Measurements from ENCODE around the gene CXCR5. TPM values are rescaled to one million over a fixed set of nuclear protein-coding genes. Genes with fewer than 3 reads are reported as not detected.

The CXCR5 gene
- total and polyA plus RNA-seq, 10 of the 15 experiments (the other 5 are each of a cell fraction or from before 2014, with no cell fraction given) = 0.03 to 0.63 (median 0.25) TPM

GRCh38 chr11:118928870-118929500 lies 45.3 kb downstream of the CXCR5 start:
- TF ChIP-seq NKRF (conservative IDR thresholded peaks at IDR 0.05) (0 out of 2 replicates have a peak, but pooled peaks have one; percentile 5), BHLHE40 (IDR thresholded peaks at IDR 0.05; ENCODE audit: borderline replicate concordance in 1 of 2, low read depth in 2 of 2, low read length in 1 of 2) (peak; percentile 27 to 37; a peak in 1 of 4 replicates), CHD1 (IDR thresholded peaks at IDR 0.05; ENCODE audit: low read depth, low read length) (no peak), EED (IDR thresholded peaks at IDR 0.05; ENCODE audit: low read depth) (no peak)
- FAIRE-seq (no peak), DNase-seq (ENCODE audit: low read depth, low spot score) (no peak), ATAC-seq (peak; percentile 10)
- H3K79me2 ChIP-seq (ENCODE audit: control insufficient read depth, insufficient read depth, low read length) = peaks cover 13% of the 10 kb centered on the region
- no peaks in the 10 kb centered on the region for H3K27me3 ChIP-seq (replicated peaks in 1 of 2; ENCODE audit: control insufficient read depth in 2 of 2, insufficient read depth in 2 of 2, low read length in 1 of 2)
- RAD21 ChIA-PET (ENCODE audit: unreplicated experiment) = interaction anchor here (0.6 to 8.8 kb wide), 6 partner anchors 17 to 239 kb away, joined by 3 to 169 read pairs (median 6); no protein-coding TSS in a partner anchor
- peak overlapping the region; percentile 77 for H2AFZ ChIP-seq (ENCODE audit: control insufficient read depth, low read depth, low read length)
- H4K20me1 ChIP-seq (ENCODE audit: control insufficient read depth, insufficient read depth) = no peaks in the 10 kb centered on the region
- H3K4me2 ChIP-seq (ENCODE audit: control insufficient read depth, insufficient read depth) = peak overlapping the region; percentile 99
- peak overlapping the region; percentile 67 for H3K27ac ChIP-seq (ENCODE audit: control insufficient read depth, insufficient read depth)
- in situ Hi-C loops (cut with MboI) (no loop called here), intact Hi-C loops (cut with micrococcal nuclease; ENCODE audit: unreplicated experiment) (loop anchor here (2.0 to 5.0 kb wide), 4 partner anchors 138 to 393 kb away; partner anchors contain the start of genes DDX6 and DPAGT1)
- CTCF ChIA-PET = interaction anchor here (0.5 to 11.6 kb wide), 11 partner anchors 13 to 1750 kb away, joined by 3 to 330 read pairs (median 4); partner anchors contain the start of gene UPK2
- H3K9me3 ChIP-seq (replicated peaks; ENCODE audit: control insufficient read depth, insufficient read depth, low read length) = no peaks in the 10 kb centered on the region
- POLR2A ChIA-PET = interaction anchor here (0.5 to 4.0 kb wide), 5 partner anchors 16 to 156 kb away, joined by 3 to 35 read pairs (median 5); no protein-coding TSS in a partner anchor
- no TSS peak for BruUV-seq (replicated peaks)
- SMC1A ChIA-PET (ENCODE audit: uncharacterized antibody, unreplicated experiment) = interaction anchor here (0.5 to 12.9 kb wide), 6 partner anchors 17 to 829 kb away, joined by 3 to 185 read pairs (median 4); no protein-coding TSS in a partner anchor
- peaks cover 30% of the 10 kb centered on the region for H3K4me1 ChIP-seq (ENCODE audit: control insufficient read depth, insufficient read depth, low read length)
- WGBS (ENCODE audit: insufficient coverage, insufficient replicate concordance, low lambda C conversion rate, missing lambda C conversion rate) = under 1% methylated on average over 18 of the region's 26 CpGs
- H3K4me3 ChIP-seq = peak overlapping the region; percentile 97
- no peaks in the 10 kb centered on the region for H3K36me3 ChIP-seq (ENCODE audit: control insufficient read depth in 2 of 2, insufficient read depth in 2 of 2, low read length in 1 of 2)
- peak overlapping the region; percentile 53; the same call in 1 of the 2 replicates for H3K9ac ChIP-seq (ENCODE audit: control insufficient read depth, insufficient read depth, low read length)
